HG03064 (cell line): ENCODE measurements around the gene PTPN1.
"Not testable (repeated sequence)": the region's sequence is repeated elsewhere in the genome, so short reads cannot be mapped to it uniquely, and the experiment has no call there.

ENCODE experiments used
- ATAC-seq: cut with Tn5 transposase; IDR thresholded peaks from one replicate; pipeline ENCODE4 v1.9.1; 2021; ENCODE audit warnings: low read depth; ENCODE audit not compliant: unreplicated experiment

The PTPN1 gene

GRCh38 chr20:50478162-50478990 lies 31.8 kb upstream of the PTPN1 start:
- ATAC-seq, result peak; percentile 81

GRCh38 chr20:50481741-50482140 lies 28.4 kb upstream of the PTPN1 start:
- no peak for ATAC-seq

- ATAC-seq, result no peak
Observed at GRCh38 chr20:50482396-50482981, 27.7 kb upstream of the PTPN1 start.

- no peak for ATAC-seq
Observed at GRCh38 chr20:50484271-50484976, 25.8 kb upstream of the PTPN1 start.

- ATAC-seq, result no peak
Observed at GRCh38 chr20:50487397-50487796, 22.8 kb upstream of the PTPN1 start.

GRCh38 chr20:50488236-50488806 lies 21.9 kb upstream of the PTPN1 start:
- no peak for ATAC-seq

GRCh38 chr20:50491168-50491567 lies 19.0 kb upstream of the PTPN1 start:
- ATAC-seq, result no peak

- no peak for ATAC-seq
Observed at GRCh38 chr20:50491926-50492634, 18.1 kb upstream of the PTPN1 start.

- ATAC-seq, result no peak
Observed at GRCh38 chr20:50493881-50494253, 16.3 kb upstream of the PTPN1 start.

GRCh38 chr20:50494428-50494827 lies 15.8 kb upstream of the PTPN1 start:
- no peak for ATAC-seq

- ATAC-seq, result no peak
Observed at GRCh38 chr20:50496773-50497385, 13.3 kb upstream of the PTPN1 start.

- ATAC-seq, result no peak
Observed at GRCh38 chr20:50498071-50498776, 12.0 kb upstream of the PTPN1 start.

GRCh38 chr20:50499938-50500337 lies 10.2 kb upstream of the PTPN1 start:
- no peak for ATAC-seq

GRCh38 chr20:50501972-50502745 lies 8.0 kb upstream of the PTPN1 start:
- no peak for ATAC-seq

- ATAC-seq, result no peak
Observed at GRCh38 chr20:50504231-50504823, 5.9 kb upstream of the PTPN1 start.

- no peak for ATAC-seq
Observed at GRCh38 chr20:50506270-50506579, 4.0 kb upstream of the PTPN1 start.

- ATAC-seq, result not testable (repeated sequence)
Observed at GRCh38 chr20:50507745-50508144, 2.4 kb upstream of the PTPN1 start.

- ATAC-seq, result no peak
Observed at GRCh38 chr20:50508171-50508755, 1.9 kb upstream of the PTPN1 start.
